K562 (cell line): ENCODE measurements around the gene LAGE3. TPM values are rescaled to one million over a fixed set of nuclear protein-coding genes. Genes with fewer than 3 reads are reported as not detected.

Source experiments
- CBFA2T2 ChIP-seq: fragments of 450-650 bp; conservative IDR thresholded peaks from 2 replicates; pipeline ENCODE4 v1.6.1; 2017; ENCODE audit warnings: mild to moderate bottlenecking
- KAT8 ChIP-seq: fragments of 450-650 bp; IDR thresholded peaks from 2 replicates; pipeline ENCODE4 v1.6.1; 2016; ENCODE audit warnings: low read depth, mild to moderate bottlenecking
- KLF16 ChIP-seq: IDR thresholded peaks from 2 replicates; pipeline ENCODE4 v1.6.1; 2016; ENCODE audit warnings: antibody characterized with exemption
- L3MBTL2 ChIP-seq: fragments of 450-650 bp; IDR thresholded peaks from 2 replicates; pipeline ENCODE4 v1.6.1; 2016; ENCODE audit warnings: mild to moderate bottlenecking, moderate library complexity
- MAX ChIP-seq: sonication (generic); formaldehyde crosslinking; IDR thresholded peaks from 2 replicates; pipeline ENCODE4 v1.9.0; 2022; ENCODE audit warnings: mild to moderate bottlenecking, missing genetic modification reagents
- NR2F6 ChIP-seq: fragments of 450-650 bp; formaldehyde crosslinking; IDR thresholded peaks from 2 replicates; pipeline ENCODE4 v1.4.0; 2020; ENCODE audit warnings: mild to moderate bottlenecking
- RBFOX2 ChIP-seq: fragments of 200-400 bp; formaldehyde crosslinking; IDR thresholded peaks from 2 replicates; pipeline ENCODE4 v1.6.1; 2017; ENCODE audit warnings: low read depth, mild to moderate bottlenecking, low read length, moderate library complexity
- SNIP1 ChIP-seq: fragments of 450-650 bp; IDR thresholded peaks from 2 replicates; pipeline ENCODE4 v1.7.1; 2017; ENCODE audit warnings: low read depth, mild to moderate bottlenecking
- ZNF408 ChIP-seq: fragments of 250-450 bp; sonication (Bioruptor Pico); IDR thresholded peaks from 2 replicates; pipeline ENCODE4 v1.4.0; 2020; ENCODE audit warnings: low read depth, mild to moderate bottlenecking, moderate library complexity
- ZNF583 ChIP-seq: fragments of 250-450 bp; sonication (Bioruptor Pico); IDR thresholded peaks from 2 replicates; pipeline ENCODE4 v1.4.0; 2020
- polyA plus RNA-seq, 8 experiments: library from polyadenylated mRNA; depleted of rRNA in 4 of 8; stranded (reverse) in 5 of 8; unstranded in 3 of 8; fragments of >200 nt; fragmentation: Nextera tagmentation in 2 of 8; fragmentation: Illumina TruSeq in 1 of 8; extraction: Ambion mirVana in 2 of 8; extraction: Trizol in 1 of 8; gene quantifications; 2 replicates each; pipeline versions ENCODE4 v1.2.1 to v1.2.3, GENCODE V29; 2011 to 2014; ENCODE audit warnings: inconsistent platforms in 1 of 8, missing spikeins in 1 of 8
- total RNA-seq, 7 experiments: library from RNA; depleted of rRNA in 6 of 7; stranded (reverse); fragments of >200 nt in 6 of 7; fragmentation: Illumina TruSeq in 2 of 7; extraction: Trizol in 2 of 7; gene quantifications; 2 replicates each; pipeline versions ENCODE4 v1.2.1 to v1.2.3, GENCODE V29; 2011 to 2021; ENCODE audit warnings: low replicate concordance in 1 of 7
- TF ChIP-seq, protein P1 (sequence below): IDR thresholded peaks from 2 replicates; pipeline ENCODE4 v1.6.1; 2016; ENCODE audit warnings: missing genetic modification characterization, missing compliant biosample characterization
- TF ChIP-seq, protein P2 (sequence below): fragments of 250-450 bp; sonication (Bioruptor Pico); IDR thresholded peaks from 2 replicates; pipeline ENCODE4 v1.8.0; 2022; ENCODE audit warnings: inconsistent platforms

LAGE3 gene
- total and polyA plus RNA-seq, 9 of the 15 experiments (the other 6 are each of a cell fraction or from before 2014, with no cell fraction given) = 28.2 to 125 (median 35.8) TPM

GRCh38 chrX:154436374-154436982 is 42.6 kb downstream of the LAGE3 start (continued):
- TF ChIP-seq, protein P1, sequence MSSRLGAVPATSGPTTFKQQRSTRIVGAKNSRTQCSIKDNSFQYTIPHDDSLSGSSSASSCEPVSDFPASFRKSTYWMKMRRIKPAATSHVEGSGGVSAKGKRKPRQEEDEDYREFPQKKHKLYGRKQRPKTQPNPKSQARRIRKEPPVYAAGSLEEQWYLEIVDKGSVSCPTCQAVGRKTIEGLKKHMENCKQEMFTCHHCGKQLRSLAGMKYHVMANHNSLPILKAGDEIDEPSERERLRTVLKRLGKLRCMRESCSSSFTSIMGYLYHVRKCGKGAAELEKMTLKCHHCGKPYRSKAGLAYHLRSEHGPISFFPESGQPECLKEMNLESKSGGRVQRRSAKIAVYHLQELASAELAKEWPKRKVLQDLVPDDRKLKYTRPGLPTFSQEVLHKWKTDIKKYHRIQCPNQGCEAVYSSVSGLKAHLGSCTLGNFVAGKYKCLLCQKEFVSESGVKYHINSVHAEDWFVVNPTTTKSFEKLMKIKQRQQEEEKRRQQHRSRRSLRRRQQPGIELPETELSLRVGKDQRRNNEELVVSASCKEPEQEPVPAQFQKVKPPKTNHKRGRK = no peak
- no peak for TF ChIP-seq KLF16
- no peak for TF ChIP-seq ZNF583 (CRISPR knock-in tag)
- no peak for TF ChIP-seq KAT8
- TF ChIP-seq NR2F6 (CRISPR knock-in tag) = no peak
- no peak for TF ChIP-seq CBFA2T2
- no peak for TF ChIP-seq ZNF408
- TF ChIP-seq RBFOX2 = 0 out of 2 replicates have a peak, but pooled peaks have one; percentile 10
- TF ChIP-seq L3MBTL2 = peak; percentile 60
- no peak for TF ChIP-seq SNIP1
- TF ChIP-seq, protein P2, sequence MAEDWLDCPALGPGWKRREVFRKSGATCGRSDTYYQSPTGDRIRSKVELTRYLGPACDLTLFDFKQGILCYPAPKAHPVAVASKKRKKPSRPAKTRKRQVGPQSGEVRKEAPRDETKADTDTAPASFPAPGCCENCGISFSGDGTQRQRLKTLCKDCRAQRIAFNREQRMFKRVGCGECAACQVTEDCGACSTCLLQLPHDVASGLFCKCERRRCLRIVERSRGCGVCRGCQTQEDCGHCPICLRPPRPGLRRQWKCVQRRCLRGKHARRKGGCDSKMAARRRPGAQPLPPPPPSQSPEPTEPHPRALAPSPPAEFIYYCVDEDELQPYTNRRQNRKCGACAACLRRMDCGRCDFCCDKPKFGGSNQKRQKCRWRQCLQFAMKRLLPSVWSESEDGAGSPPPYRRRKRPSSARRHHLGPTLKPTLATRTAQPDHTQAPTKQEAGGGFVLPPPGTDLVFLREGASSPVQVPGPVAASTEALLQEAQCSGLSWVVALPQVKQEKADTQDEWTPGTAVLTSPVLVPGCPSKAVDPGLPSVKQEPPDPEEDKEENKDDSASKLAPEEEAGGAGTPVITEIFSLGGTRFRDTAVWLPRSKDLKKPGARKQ (CRISPR knock-in tag) = peak; percentile 88; the same call in 1 of the 2 replicates
- TF ChIP-seq MAX (CRISPR knock-in tag) = peak; percentile 36; the same call in 1 of the 2 replicates
- TF ChIP-seq, all 486 proteins: peak for 12
